ENCODE results near the gene ITLN2. TPM values are rescaled to one million over a fixed set of nuclear protein-coding genes. Genes with fewer than 3 reads are reported as not detected.

The ITLN2 gene
- total RNA-seq, 2 experiments from 2014 or later = not detected

GRCh38 chr1:160979286-160979685 lies 24.7 kb upstream of the ITLN2 start:
- H3K4me3 Mint-ChIP-seq = no peak overlapping the region
- POLR2A ChIA-PET = no interaction called here
- ATAC-seq (ENCODE audit: low read depth) (no peak), DNase-seq (no peak)
- H3K27me3 Mint-ChIP-seq = peaks cover 39% of the 10 kb centered on the region
- H3K27ac Mint-ChIP-seq = no peak overlapping the region
- H3K9me3 Mint-ChIP-seq = no peaks in the 10 kb centered on the region
- H3K4me1 Mint-ChIP-seq = peaks cover 11% of the 10 kb centered on the region
- H3K36me3 Mint-ChIP-seq = no peaks in the 10 kb centered on the region

DNA sequence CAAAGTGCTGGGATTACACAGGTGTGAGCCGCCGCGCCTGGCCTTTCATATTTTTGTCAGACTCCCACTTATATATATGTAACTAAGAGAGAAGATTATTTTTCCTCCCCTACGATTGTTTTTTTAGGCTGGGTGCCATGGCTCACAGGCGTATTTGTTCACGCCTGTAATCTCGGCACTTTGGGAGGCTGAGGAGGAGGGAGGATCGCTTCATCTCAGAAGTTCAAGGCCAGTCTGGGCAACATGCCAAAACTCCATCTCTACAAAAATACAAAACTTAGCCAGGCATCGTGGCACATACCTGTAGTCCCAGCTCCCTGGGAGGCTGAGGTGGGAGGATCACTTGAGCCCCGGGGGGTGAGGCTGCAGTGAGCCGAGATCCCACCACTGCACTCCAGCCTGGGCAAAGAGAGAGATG lies 23.9 kb upstream of the ITLN2 start:
- no peak for ATAC-seq (ENCODE audit: low read depth)
- POLR2A ChIA-PET = no interaction called here
- H3K27ac Mint-ChIP-seq = no peak overlapping the region

GRCh38 chr1:160975026-160975425 lies 20.4 kb upstream of the ITLN2 start:
- Mint-ChIP-seq H3K27ac (no peak overlapping the region), H3K27me3 (peaks cover 14% of the 10 kb centered on the region), H3K4me1 (peaks cover 3% of the 10 kb centered on the region), H3K4me3 (no peak overlapping the region), H3K36me3 (no peaks in the 10 kb centered on the region), H3K9me3 (no peaks in the 10 kb centered on the region)
- no peak for DNase-seq
- no peak for ATAC-seq (ENCODE audit: low read depth)
- POLR2A ChIA-PET = no interaction called here

More for the DNA sequence above, 23.9 kb upstream of the ITLN2 start:
- Mint-ChIP-seq H3K36me3 (no peaks in the 10 kb centered on the region), H3K4me3 (no peak overlapping the region), H3K9me3 (no peaks in the 10 kb centered on the region), H3K4me1 (peaks cover 11% of the 10 kb centered on the region), H3K27me3 (peaks cover 35% of the 10 kb centered on the region)
- no peak for DNase-seq

- no peaks in the 10 kb centered on the region for H3K36me3 Mint-ChIP-seq
- POLR2A ChIA-PET = no interaction called here
- DNase-seq (no peak), ATAC-seq (ENCODE audit: low read depth) (no peak)
- peaks cover 3% of the 10 kb centered on the region for H3K4me1 Mint-ChIP-seq
- peaks cover 5% of the 10 kb centered on the region for H3K27me3 Mint-ChIP-seq
- no peaks in the 10 kb centered on the region for H3K9me3 Mint-ChIP-seq
- H3K27ac Mint-ChIP-seq = no peak overlapping the region
- no peak overlapping the region for H3K4me3 Mint-ChIP-seq
Observed at GRCh38 chr1:160973491-160973890, 18.9 kb upstream of the ITLN2 start.

GRCh38 chr1:160972939-160973338 lies 18.3 kb upstream of the ITLN2 start:
- DNase-seq (no peak), ATAC-seq (ENCODE audit: low read depth) (no peak)
- Mint-ChIP-seq H3K36me3 (no peaks in the 10 kb centered on the region), H3K4me3 (no peak overlapping the region), H3K4me1 (peaks cover 3% of the 10 kb centered on the region), H3K27me3 (peaks cover 4% of the 10 kb centered on the region), H3K9me3 (no peaks in the 10 kb centered on the region), H3K27ac (no peak overlapping the region)
- POLR2A ChIA-PET = no interaction called here

GRCh38 chr1:160971618-160972056 lies 17.0 kb upstream of the ITLN2 start:
- H3K4me3 Mint-ChIP-seq = no peak overlapping the region
- peaks cover 6% of the 10 kb centered on the region for H3K27me3 Mint-ChIP-seq
- no peaks in the 10 kb centered on the region for H3K9me3 Mint-ChIP-seq
- H3K27ac Mint-ChIP-seq = no peak overlapping the region
- peak; percentile 52 for ATAC-seq (ENCODE audit: low read depth)
- DNase-seq = no peak
- peaks cover 3% of the 10 kb centered on the region for H3K4me1 Mint-ChIP-seq
- no peaks in the 10 kb centered on the region for H3K36me3 Mint-ChIP-seq
- POLR2A ChIA-PET = no interaction called here

GRCh38 chr1:160963521-160963920 lies 8.9 kb upstream of the ITLN2 start:
- no peaks in the 10 kb centered on the region for H3K4me1 Mint-ChIP-seq

GRCh38 chr1:160961419-160961818 lies 6.8 kb upstream of the ITLN2 start:
- DNase-seq (no peak), ATAC-seq (ENCODE audit: low read depth) (no peak)
- Mint-ChIP-seq H3K4me1 (no peaks in the 10 kb centered on the region), H3K4me3 (no peak overlapping the region), H3K36me3 (no peaks in the 10 kb centered on the region), H3K27me3 (peaks cover 10% of the 10 kb centered on the region), H3K27ac (no peak overlapping the region), H3K9me3 (no peaks in the 10 kb centered on the region)
- POLR2A ChIA-PET = no interaction called here

More at GRCh38 chr1:160963521-160963920, 8.9 kb upstream of the ITLN2 start:
- no peak for ATAC-seq (ENCODE audit: low read depth)
- Mint-ChIP-seq H3K9me3 (no peaks in the 10 kb centered on the region), H3K4me3 (no peak overlapping the region), H3K36me3 (no peaks in the 10 kb centered on the region), H3K27ac (no peak overlapping the region), H3K27me3 (peaks cover 11% of the 10 kb centered on the region)
- DNase-seq = no peak
- POLR2A ChIA-PET = interaction anchor here (0.7 kb wide), 1 partner anchor 27 kb away, joined by 3 read pairs; no protein-coding TSS in a partner anchor

DNA sequence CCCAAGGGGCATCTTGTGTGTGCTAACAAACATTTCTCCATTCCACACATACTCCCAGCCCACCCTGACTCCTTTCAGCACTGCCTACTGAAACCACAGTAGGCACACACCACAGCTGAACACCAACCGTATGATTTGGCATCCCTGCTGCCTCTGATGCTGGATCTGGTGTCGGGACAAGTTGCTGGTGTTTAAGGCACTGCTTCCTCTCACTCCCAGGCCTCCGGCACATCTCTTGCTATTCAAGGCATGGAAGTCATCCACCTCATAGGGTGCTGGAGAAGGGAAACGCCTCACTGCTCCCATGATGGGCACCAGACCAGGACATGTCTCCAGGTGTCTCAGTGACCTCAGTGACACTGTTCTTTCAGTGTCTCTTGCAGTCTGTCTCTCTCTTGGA lies 2.4 kb upstream of the ITLN2 start:
- no peak overlapping the region for H3K27ac Mint-ChIP-seq

DNA sequence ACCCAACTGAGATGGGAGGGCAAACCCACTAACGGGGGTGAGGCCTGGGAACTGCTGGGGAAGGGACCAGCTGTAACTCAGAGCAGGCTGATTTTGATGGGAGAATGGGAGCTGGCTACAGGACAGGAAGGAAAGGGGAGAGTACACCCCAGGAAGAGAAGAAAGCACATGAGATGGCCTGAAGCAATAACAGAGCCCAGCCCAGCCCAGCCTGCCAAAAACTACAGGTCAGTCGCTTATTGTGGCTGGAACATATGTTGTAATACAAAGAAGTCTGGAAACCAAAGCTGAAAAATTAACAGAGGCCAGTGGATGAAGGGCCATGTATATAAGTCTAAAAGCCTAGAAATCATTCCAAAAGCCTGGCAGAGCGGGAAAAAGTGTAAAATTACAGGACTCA lies 1.6 kb downstream of the ITLN2 start:
- Mint-ChIP-seq H3K27ac (peak overlapping the region; percentile 55), H3K27me3 (peaks cover under 1% of the 10 kb centered on the region), H3K4me1 (peaks cover 14% of the 10 kb centered on the region), H3K36me3 (no peaks in the 10 kb centered on the region), H3K9me3 (no peaks in the 10 kb centered on the region), H3K4me3 (no peak overlapping the region)
- POLR2A ChIA-PET = interaction anchor here (1.1 to 2.3 kb wide), 2 partner anchors 37 to 116 kb away, joined by 3 to 17 read pairs; no protein-coding TSS in a partner anchor
- DNase-seq = no peak
- no peak for ATAC-seq (ENCODE audit: low read depth)

More for the DNA sequence above, 2.4 kb upstream of the ITLN2 start:
- no peak overlapping the region for H3K4me3 Mint-ChIP-seq
- no peak for DNase-seq
- no peak for ATAC-seq (ENCODE audit: low read depth)
- no peaks in the 10 kb centered on the region for H3K36me3 Mint-ChIP-seq
- POLR2A ChIA-PET = no interaction called here
- peaks cover 8% of the 10 kb centered on the region for H3K27me3 Mint-ChIP-seq
- H3K9me3 Mint-ChIP-seq = no peaks in the 10 kb centered on the region
- peaks cover 6% of the 10 kb centered on the region for H3K4me1 Mint-ChIP-seq

DNA sequence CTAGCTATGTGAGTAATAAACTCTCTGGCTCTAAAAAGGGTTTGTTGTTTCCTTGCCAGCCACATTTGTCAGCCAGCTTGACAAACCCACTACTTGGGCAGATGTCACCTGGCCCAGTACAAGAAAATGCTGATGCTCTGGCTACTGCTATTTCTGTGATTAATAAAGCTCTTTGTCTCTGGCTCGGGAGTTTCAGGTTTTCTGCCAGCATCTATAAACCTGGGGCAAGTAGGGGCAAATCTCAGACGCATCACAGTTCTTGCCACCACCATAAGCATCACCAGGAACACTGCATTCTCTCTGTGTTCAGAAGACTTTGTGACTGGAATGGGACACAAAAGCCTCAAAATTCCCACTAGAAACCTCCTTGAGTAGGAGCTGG lies 2.5 kb downstream of the ITLN2 start:
- no peaks in the 10 kb centered on the region for H3K9me3 Mint-ChIP-seq
- H3K36me3 Mint-ChIP-seq = no peaks in the 10 kb centered on the region
- no peak for ATAC-seq (ENCODE audit: low read depth)
- no peak overlapping the region for H3K4me3 Mint-ChIP-seq
- POLR2A ChIA-PET = interaction anchor here (2.3 kb wide), 1 partner anchor 115 kb away, joined by 17 read pairs; no protein-coding TSS in a partner anchor
- no peaks in the 10 kb centered on the region for H3K27me3 Mint-ChIP-seq
- no peak for DNase-seq
- no peak overlapping the region for H3K27ac Mint-ChIP-seq
- peaks cover 16% of the 10 kb centered on the region for H3K4me1 Mint-ChIP-seq

GRCh38 chr1:160951443-160952128 lies 3.0 kb downstream of the ITLN2 start:
- no peak overlapping the region for H3K27ac Mint-ChIP-seq
- DNase-seq = peak; percentile 80
- H3K4me1 Mint-ChIP-seq = peaks cover 16% of the 10 kb centered on the region
- H3K4me3 Mint-ChIP-seq = no peak overlapping the region
- no peaks in the 10 kb centered on the region for H3K36me3 Mint-ChIP-seq
- ATAC-seq (ENCODE audit: low read depth) = peak; percentile 88
- POLR2A ChIA-PET = interaction anchor here (1.3 to 2.3 kb wide), 2 partner anchors 115 to 224 kb away, joined by 4 to 17 read pairs; no protein-coding TSS in a partner anchor
- H3K9me3 Mint-ChIP-seq = no peaks in the 10 kb centered on the region
- H3K27me3 Mint-ChIP-seq = no peaks in the 10 kb centered on the region

DNA sequence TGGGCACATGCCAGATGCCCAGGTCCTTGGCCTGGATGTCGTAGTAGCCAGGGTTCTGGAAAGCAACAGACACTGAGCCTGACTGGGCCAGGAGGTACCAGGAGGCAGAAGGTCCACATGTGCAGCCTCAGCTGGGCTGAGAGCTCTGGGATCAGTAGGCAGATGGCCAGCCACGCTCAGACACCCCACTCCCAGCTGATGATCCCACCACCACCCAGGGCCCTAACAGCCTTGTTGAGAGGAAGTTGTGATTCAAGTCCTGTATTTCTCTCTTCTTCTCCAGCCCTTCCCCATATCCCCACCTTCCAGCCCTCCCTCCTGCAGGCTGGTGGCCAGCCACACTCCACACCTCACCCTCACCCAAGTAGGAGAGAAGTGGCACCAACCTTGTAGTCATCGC lies 4.0 kb downstream of the ITLN2 start:
- no peaks in the 10 kb centered on the region for H3K9me3 Mint-ChIP-seq
- no peak overlapping the region for H3K27ac Mint-ChIP-seq
- ATAC-seq (ENCODE audit: low read depth) (no peak), DNase-seq (no peak)
- H3K36me3 Mint-ChIP-seq = no peaks in the 10 kb centered on the region
- no peak overlapping the region for H3K4me3 Mint-ChIP-seq
- peaks cover 16% of the 10 kb centered on the region for H3K4me1 Mint-ChIP-seq
- POLR2A ChIA-PET = interaction anchor here (1.3 to 2.3 kb wide), 2 partner anchors 114 to 223 kb away, joined by 4 to 17 read pairs; no protein-coding TSS in a partner anchor
- H3K27me3 Mint-ChIP-seq = no peaks in the 10 kb centered on the region

DNA sequence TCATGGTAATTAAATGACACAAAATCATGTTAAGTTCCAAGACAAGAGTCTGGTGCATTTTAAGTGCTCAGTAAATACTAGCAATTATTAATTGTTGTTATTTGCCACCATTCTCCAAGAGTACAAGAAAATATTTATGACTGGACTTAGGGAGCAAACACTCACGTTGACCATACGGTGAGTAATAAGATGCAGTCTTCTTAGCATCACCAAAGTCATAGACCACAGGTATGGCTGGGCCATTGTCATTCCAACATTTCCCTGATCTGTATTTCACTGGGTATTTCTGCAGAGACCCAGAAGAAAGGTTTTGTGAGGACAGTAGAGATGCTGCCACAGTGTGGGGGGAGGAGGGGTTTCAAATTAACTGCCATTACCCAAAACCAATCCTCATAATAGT lies 4.7 kb downstream of the ITLN2 start:
- POLR2A ChIA-PET = no interaction called here
- no peak overlapping the region for H3K27ac Mint-ChIP-seq
- H3K36me3 Mint-ChIP-seq = no peaks in the 10 kb centered on the region
- H3K4me1 Mint-ChIP-seq = peaks cover 16% of the 10 kb centered on the region
- H3K9me3 Mint-ChIP-seq = no peaks in the 10 kb centered on the region
- H3K4me3 Mint-ChIP-seq = no peak overlapping the region
- no peak for DNase-seq
- ATAC-seq (ENCODE audit: low read depth) = no peak
- H3K27me3 Mint-ChIP-seq = no peaks in the 10 kb centered on the region
